Neural cell (in vitro differentiated cells): ENCODE measurements around the gene MAML3. TPM values are rescaled to one million over a fixed set of nuclear protein-coding genes. Genes with fewer than 3 reads are reported as not detected.

Source experiments
- H2AFZ ChIP-seq: fragments of 200-600, 300-800 bp; sonication (generic), shearing (Covaris generic); 2 replicates; pipeline ENCODE4 v1.6.0; 2014; ENCODE audit warnings: low read depth, mild to moderate bottlenecking, antibody characterized with exemption, low read length, moderate library complexity
- H3F3A ChIP-seq: fragments of 200-600 bp; shearing (Covaris generic); 2 replicates; pipeline ENCODE4 v1.6.1; 2016; ENCODE audit warnings: mild to moderate bottlenecking, moderate library complexity, mixed read lengths, antibody characterized with exemption, low read length; ENCODE audit not compliant: insufficient read depth, poor library complexity, severe bottlenecking
- H3K27ac ChIP-seq: fragments of 200-600, 300-800 bp; sonication (generic), shearing (Covaris generic); 2 replicates; pipeline ENCODE4 v1.5.1; 2014; ENCODE audit warnings: mild to moderate bottlenecking, low read length, moderate library complexity
- H3K27me3 ChIP-seq: fragments of 300-800, 200-600 bp; sonication (generic), shearing (Covaris generic); 2 replicates; pipeline ENCODE4 v1.6.0; 2014; ENCODE audit warnings: mild to moderate bottlenecking, low read depth, low read length, moderate library complexity; ENCODE audit not compliant: insufficient read depth
- H3K36me3 ChIP-seq: fragments of 300-800, 200-600 bp; sonication (generic), shearing (Covaris generic); 2 replicates; pipeline ENCODE4 v1.5.1; 2014; ENCODE audit warnings: mild to moderate bottlenecking, antibody characterized with exemption, low read length, moderate library complexity; ENCODE audit not compliant: insufficient read depth
- H3K4me2 ChIP-seq: fragments of 300-800, 200-600 bp; sonication (generic), shearing (Covaris generic); 2 replicates; pipeline ENCODE4 v1.6.0; 2014; ENCODE audit warnings: mild to moderate bottlenecking, low read length
- H3K4me3 ChIP-seq: fragments of 300-800, 200-600 bp; sonication (generic), shearing (Covaris generic); 2 replicates; pipeline ENCODE4 v1.5.1; 2014; ENCODE audit warnings: mild to moderate bottlenecking, low read length, moderate library complexity
- H3K79me2 ChIP-seq: fragments of 200-600 bp; shearing (Covaris generic); replicated peaks from 2 replicates; pipeline ENCODE4 v1.6.0; 2014; ENCODE audit warnings: mild to moderate bottlenecking, low read length, moderate library complexity; ENCODE audit not compliant: insufficient read depth
- H3K9ac ChIP-seq: fragments of 300-800, 200-600 bp; sonication (generic), shearing (Covaris generic); 2 replicates; pipeline ENCODE4 v1.6.1; 2016; ENCODE audit warnings: mild to moderate bottlenecking, low read length, mixed read lengths
- H3K9me2 ChIP-seq: fragments of 200-600 bp; shearing (Covaris generic); 2 replicates; pipeline ENCODE4 v1.6.1; 2016; ENCODE audit warnings: mild to moderate bottlenecking, low read length, mixed read lengths; ENCODE audit not compliant: insufficient read depth
- H3K9me3 ChIP-seq: fragments of 200-600, 300-800 bp; sonication (generic), shearing (Covaris generic); 2 replicates; pipeline ENCODE4 v1.6.1; 2016; ENCODE audit warnings: mild to moderate bottlenecking, mixed run types, low read length, moderate library complexity, mixed read lengths
- H4K20me1 ChIP-seq: fragments of 200-600 bp; shearing (Covaris generic); 2 replicates; pipeline ENCODE4 v1.6.1; 2016; ENCODE audit warnings: mild to moderate bottlenecking, mixed run types; ENCODE audit not compliant: insufficient read depth
- CTCF ChIP-seq: fragments of 450-650 bp; IDR thresholded peaks from 2 replicates; pipeline ENCODE4 v1.5.1; 2014; ENCODE audit warnings: antibody characterized with exemption, mild to moderate bottlenecking, moderate library complexity; ENCODE audit not compliant: poor library complexity, severe bottlenecking
- EP300 ChIP-seq: fragments of 450-650 bp; conservative IDR thresholded peaks from 2 replicates; pipeline ENCODE4 v1.6.1; 2014; ENCODE audit warnings: antibody characterized with exemption, mild to moderate bottlenecking, moderate library complexity; ENCODE audit not compliant: poor library complexity, severe bottlenecking
- MXI1 ChIP-seq: fragments of 450-650 bp; conservative IDR thresholded peaks from 2 replicates; pipeline ENCODE4 v1.6.1; 2014; ENCODE audit warnings: antibody characterized with exemption, mild to moderate bottlenecking; ENCODE audit not compliant: poor library complexity, severe bottlenecking
- POLR2AphosphoS5 ChIP-seq: IDR thresholded peaks from 2 replicates; pipeline ENCODE4 v1.6.1; 2012
- REST ChIP-seq: IDR thresholded peaks from 2 replicates; pipeline ENCODE4 v1.6.1; 2012; ENCODE audit warnings: borderline replicate concordance
- SMC3 ChIP-seq: fragments of 450-650 bp; conservative IDR thresholded peaks from 2 replicates; pipeline ENCODE4 v1.6.1; 2014; ENCODE audit warnings: antibody characterized with exemption, mild to moderate bottlenecking, moderate library complexity; ENCODE audit not compliant: poor library complexity
- polyA plus RNA-seq: library from polyadenylated mRNA; depleted of rRNA; stranded (reverse); fragments of >200 nt; gene quantifications from 2 replicates; pipeline ENCODE4 v1.2.3, GENCODE V29; 2014

MAML3 gene
- polyA plus RNA-seq, 1 donor from 2014 or later: 10.2 TPM

GRCh38 chr4:139781066-139781465 lies 372.9 kb downstream of the MAML3 start:
- Histone ChIP-seq H3K4me3 (no peak overlapping the region), H4K20me1 (no peaks in the 10 kb centered on the region), H3F3A (no peaks in the 10 kb centered on the region), H3K36me3 (no peaks in the 10 kb centered on the region), H3K9me2 (no peaks in the 10 kb centered on the region), H3K9ac (no peak overlapping the region), H2AFZ (no peak overlapping the region), H3K79me2 (no peaks in the 10 kb centered on the region), H3K27me3 (no peaks in the 10 kb centered on the region), H3K4me2 (no peak overlapping the region), H3K9me3 (no peaks in the 10 kb centered on the region), H3K27ac (no peak overlapping the region)
- TF ChIP-seq CTCF (no peak), EP300 (no peak)

GRCh38 chr4:139779691-139780090 lies 374.3 kb downstream of the MAML3 start:
- Histone ChIP-seq H3K4me3 (no peak overlapping the region), H3K9me3 (no peaks in the 10 kb centered on the region), H3K9me2 (no peaks in the 10 kb centered on the region), H3K36me3 (no peaks in the 10 kb centered on the region), H3K27me3 (no peaks in the 10 kb centered on the region), H3K4me2 (no peak overlapping the region), H3F3A (no peaks in the 10 kb centered on the region), H3K27ac (no peak overlapping the region), H3K79me2 (no peaks in the 10 kb centered on the region), H3K9ac (no peak overlapping the region), H4K20me1 (no peaks in the 10 kb centered on the region), H2AFZ (no peak overlapping the region)
- TF ChIP-seq REST: no peak
- no peak for TF ChIP-seq POLR2AphosphoS5
- no peak for TF ChIP-seq MXI1
- no peak for TF ChIP-seq EP300
- no peak for TF ChIP-seq SMC3

- Histone ChIP-seq H2AFZ (no peak overlapping the region), H3K27me3 (no peaks in the 10 kb centered on the region), H4K20me1 (no peaks in the 10 kb centered on the region), H3K4me2 (no peak overlapping the region), H3F3A (no peaks in the 10 kb centered on the region), H3K9me3 (no peaks in the 10 kb centered on the region), H3K27ac (no peak overlapping the region), H3K9me2 (no peaks in the 10 kb centered on the region), H3K36me3 (no peaks in the 10 kb centered on the region), H3K4me3 (no peak overlapping the region), H3K9ac (no peak overlapping the region), H3K79me2 (no peaks in the 10 kb centered on the region)
- no peak for TF ChIP-seq POLR2AphosphoS5
These were observed 376.2 kb downstream of the MAML3 start for GRCh38 chr4:139777757-139778156.
